Mesenteric fat pad (tissue), 1 donor: ENCODE results near the gene IFTAP. TPM values are rescaled to one million over a fixed set of nuclear protein-coding genes. Genes with fewer than 3 reads are reported as not detected.

Experiments
- DNase-seq: peaks from one replicate; pipeline ENCODE4 v3.0.0-alpha.2; 2020; ENCODE audit warnings: low spot score
- total RNA-seq: library from RNA; stranded (reverse); fragmentation: NEBNext Ultra II Directional; extraction: Animal tissue kit (Norgen Biotek cat#: 25700); gene quantifications from one replicate; pipeline ENCODE4 v1.2.1, GENCODE V29; 2021
- donor health status: DM: yes; HTN: yes; CAD: no.

The IFTAP gene
- total RNA-seq, 1 donor from 2014 or later: 11.3 TPM

DNA sequence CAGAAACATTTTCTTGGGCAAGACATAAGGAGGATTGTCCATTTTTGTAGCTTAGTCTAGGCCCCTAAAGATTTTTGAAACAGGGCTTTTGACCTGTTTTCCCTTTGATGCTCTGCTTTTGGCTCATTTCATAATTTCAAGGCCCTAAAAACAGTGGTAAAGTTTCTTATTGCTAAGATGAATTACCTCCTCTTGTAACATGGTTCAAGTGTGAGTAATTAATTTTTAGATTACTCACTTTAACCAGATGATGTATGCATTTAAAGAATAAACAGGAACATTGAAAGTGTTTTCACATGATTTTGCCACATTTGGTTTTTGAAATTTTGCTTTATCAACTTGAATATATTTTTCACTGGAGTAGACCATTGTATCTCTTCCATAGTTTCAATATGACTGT lies 2.6 kb downstream of the IFTAP start:
- DNase-seq: no peak

DNA sequence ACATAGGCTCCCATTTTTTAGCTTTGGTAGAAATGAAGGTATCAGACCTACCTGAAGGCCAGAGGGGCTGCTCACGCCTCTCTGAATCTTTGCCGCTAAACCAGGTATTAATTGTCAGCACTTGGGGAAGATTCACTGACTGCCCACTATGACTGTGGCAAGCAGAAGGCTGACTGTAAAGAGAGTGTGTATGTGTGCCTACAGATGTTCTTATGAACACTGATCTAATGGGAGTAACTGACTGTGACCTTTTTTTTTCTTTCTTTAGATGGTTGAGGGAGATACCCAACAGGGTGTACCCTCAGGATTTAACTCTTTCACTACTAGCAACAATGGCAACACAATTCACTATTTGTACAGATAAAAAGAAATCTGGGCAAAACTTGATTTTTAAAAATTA lies 3.7 kb downstream of the IFTAP start, which contains the start of gene RAG2:
TSS of gene RAG2 (minus strand) at position 186 of the 400 bp plus-strand sequence. CDS start 4,068 bp downstream, outside the sequence.
- no peak for DNase-seq

GRCh38 chr11:36600180-36600579 lies 5.9 kb downstream of the IFTAP start:
- no peak for DNase-seq

DNA sequence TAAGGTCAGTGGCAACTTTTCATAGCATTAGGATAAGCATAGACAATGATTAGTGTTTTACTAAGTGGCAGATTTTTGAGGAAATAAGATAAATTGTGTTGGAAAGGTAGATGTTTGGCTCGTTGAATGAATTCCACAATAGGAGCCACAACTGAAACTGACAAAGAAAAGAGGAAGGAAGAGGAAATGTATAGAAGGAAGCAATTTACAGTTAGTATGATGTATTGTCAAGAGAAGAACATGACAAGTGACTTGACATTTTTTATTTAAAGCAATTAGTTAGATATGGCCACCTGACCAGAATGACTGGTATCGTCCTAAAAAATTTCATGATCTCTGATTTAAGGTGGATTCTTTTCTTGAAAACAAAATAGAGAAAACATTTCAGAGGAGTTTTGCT lies 6.9 kb downstream of the IFTAP start:
- DNase-seq: no peak

DNA sequence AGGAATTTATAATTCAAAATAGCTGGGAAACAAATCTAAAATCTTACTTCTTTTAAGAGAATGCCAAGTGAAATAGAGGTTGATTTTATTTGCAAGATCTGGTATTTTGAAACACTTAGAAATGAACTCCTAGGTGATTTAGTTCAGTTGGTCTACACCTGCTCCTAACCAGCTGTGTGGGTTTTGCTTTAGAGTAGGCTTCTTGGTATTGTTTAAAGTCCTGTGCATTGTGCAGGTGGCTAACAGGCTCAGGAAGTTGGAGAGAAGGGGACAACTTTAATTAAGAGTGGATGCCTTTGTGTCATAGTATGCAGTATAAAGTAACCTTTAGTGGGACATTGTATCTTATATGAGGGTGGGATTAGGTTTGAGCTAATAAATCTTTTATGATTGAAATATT lies 7.8 kb downstream of the IFTAP start:
- no peak for DNase-seq

GRCh38 chr11:36605221-36606216 lies 11.2 kb downstream of the IFTAP start:
- DNase-seq: no peak

- DNase-seq: no peak
These were observed 14.3 kb downstream of the IFTAP start for GRCh38 chr11:36608491-36609199.

DNA sequence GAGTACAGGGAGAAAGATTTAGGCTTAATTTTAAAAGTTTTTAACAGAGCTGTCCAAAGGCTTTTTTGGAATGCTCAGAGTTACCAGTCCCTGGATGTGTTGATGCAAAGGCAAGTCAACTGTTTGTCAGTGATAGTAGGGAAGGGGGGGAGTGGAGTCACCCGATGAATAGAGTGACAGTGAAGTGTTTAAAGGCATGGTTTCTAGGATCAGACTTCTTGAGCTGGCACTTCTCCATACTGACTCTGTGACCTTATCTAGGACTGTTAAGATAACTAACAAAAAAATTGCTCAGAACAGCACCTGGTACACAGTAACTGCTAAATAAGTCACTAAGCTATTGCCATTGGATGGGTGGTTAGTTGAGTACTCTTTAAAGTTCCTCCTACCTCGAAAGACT lies 15.1 kb downstream of the IFTAP start:
- no peak for DNase-seq

GRCh38 chr11:36615826-36616225 lies 21.5 kb downstream of the IFTAP start:
- DNase-seq: no peak

GRCh38 chr11:36617543-36618362 lies 23.5 kb downstream of the IFTAP start:
- no peak for DNase-seq

DNA sequence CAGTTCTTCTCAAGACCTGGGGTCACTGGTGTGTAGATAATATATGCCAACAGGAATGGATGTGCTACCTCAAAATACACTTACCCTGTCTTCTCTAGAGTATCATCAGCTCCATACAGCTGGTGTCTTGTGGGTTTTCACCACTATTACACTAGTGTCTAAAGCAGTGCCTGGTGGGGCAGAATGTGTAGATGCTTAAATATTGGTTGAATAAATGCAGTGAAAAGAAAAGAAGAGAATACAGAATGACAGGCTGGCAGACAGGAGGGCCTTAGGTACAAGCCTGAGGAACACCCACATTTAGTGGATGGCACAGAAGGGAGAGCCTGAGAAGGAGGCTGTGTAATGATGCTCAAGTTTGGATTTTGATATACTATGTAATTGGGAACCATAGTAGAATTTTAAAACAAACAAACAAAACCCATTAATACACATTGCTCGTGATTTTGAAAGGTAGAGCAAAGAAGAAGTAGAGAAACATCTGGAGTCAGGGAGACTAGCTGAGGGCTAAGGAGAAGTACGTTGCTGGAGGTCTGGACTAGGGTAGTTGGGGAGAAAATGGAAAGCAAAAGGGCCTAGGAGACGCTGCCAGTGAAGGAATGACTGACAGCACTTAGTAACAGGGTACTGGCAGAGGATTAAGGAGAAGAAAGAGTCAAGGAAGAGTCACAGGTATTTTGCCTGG lies 24.2 kb downstream of the IFTAP start:
- no peak for DNase-seq

DNA sequence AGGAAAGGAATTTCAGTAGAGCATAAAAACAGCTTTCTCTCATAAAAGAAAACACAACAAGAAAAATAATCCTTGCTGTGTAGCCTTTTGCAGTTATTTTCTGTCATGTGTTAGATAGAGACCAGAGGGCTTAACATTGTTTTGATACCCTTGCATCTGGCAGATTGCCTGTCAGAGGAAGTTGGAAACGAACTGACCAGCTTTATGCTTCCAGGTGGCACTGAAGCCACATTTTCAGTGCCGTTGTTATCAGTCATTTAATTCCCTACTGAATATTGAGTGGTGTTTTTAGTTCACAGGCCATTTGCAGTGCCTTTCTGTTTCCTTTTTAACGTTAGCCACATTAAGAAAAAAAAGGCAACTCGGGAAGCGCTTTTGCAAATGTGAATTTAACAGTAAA lies 25.2 kb downstream of the IFTAP start:
- no peak for DNase-seq

GRCh38 chr11:36620246-36620645 lies 25.9 kb downstream of the IFTAP start:
- DNase-seq: no peak

DNA sequence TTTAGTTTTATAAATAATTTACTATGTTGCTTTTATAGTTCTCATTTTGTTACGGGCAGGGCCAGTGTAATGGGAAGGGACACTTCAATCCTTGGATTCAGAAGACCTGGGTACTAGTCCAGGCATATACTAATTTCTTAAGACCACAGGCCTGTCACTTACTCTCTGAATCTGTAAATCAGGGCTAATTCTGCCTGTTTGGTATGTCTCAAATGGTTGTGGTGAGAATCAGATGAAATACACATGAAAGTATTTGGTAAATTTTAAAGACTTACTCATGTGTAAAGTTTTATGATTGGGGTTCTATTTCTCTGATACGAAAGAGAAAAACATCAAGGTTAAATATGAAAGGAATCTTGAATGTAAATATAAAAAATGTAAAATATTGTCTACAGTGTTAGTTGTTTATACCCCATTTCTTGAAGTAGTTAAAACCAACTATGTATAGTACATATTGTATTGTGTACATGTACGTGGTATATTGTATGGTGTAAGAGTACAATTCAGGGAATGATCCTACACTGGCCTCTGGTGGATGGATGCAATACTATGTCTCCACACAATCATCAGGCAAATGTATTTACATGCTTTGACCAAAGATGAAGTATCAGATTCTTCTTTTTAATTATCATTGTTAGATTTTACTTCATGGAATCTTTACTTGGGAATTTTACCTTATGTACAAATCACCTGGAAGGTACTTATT lies 28.3 kb downstream of the IFTAP start:
- DNase-seq: no peak

GRCh38 chr11:36623494-36623893 lies 29.2 kb downstream of the IFTAP start:
- DNase-seq: no peak

- DNase-seq: no peak
These were observed 32.7 kb downstream of the IFTAP start for GRCh38 chr11:36627006-36627405.

GRCh38 chr11:36627471-36627870 lies 33.2 kb downstream of the IFTAP start:
- no peak for DNase-seq

GRCh38 chr11:36628141-36628540 lies 33.8 kb downstream of the IFTAP start:
- DNase-seq: no peak

DNA sequence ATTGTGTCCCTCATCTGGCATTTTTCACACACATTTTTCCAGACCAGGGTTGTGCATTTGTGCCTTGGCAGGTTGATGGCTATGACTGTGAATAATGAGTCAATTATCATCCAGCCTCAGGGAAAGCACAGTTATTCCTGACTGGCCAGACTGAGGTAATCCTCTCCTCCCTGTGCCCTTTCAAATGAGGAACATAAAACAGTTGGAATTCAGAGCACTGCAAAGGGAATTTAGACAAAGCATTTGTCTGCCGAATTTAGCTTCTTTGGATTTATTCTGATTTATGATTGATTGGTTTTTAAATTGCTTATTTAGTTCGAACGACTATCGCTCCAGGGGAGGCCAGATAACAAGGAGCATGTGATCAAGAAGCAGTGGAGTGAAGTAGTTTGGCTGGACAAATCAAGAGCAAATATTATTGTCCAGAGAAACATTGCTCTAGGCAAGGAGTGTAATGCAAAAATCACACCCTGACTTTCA lies 34.5 kb downstream of the IFTAP start:
- no peak for DNase-seq

DNA sequence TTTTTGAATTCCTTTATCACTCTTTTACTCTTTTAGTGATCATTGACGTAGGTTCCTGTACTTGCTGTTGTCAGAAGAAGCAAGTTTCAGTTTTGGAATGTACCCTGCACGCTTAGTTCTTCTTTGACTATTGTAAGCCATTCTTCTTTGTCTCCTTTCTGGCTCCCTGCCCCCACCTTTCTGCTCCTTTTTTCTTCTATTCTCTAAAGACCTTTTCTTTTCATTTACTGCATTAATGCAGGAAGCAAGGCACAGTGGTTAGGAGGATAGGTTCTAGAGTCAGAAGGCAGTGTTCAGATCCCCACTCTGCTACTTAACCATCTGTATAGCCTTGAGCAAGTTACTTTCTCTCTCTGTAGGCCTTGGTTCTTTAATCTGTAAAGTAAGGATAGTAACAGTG lies 37.5 kb downstream of the IFTAP start:
- DNase-seq: no peak
